H1 (cell line): ENCODE data around the gene NFAT5. TPM values are rescaled to one million over a fixed set of nuclear protein-coding genes. Genes with fewer than 3 reads are reported as not detected.

ENCODE experiments used
- ASH2L ChIP-seq: fragments of 200-600, 300-600 bp; sonication (generic); IDR thresholded peaks from one replicate; pipeline ENCODE4 v1.7.1; 2017; ENCODE audit warnings: low read length
- BACH1 ChIP-seq: IDR thresholded peaks from 2 replicates; pipeline ENCODE4 v1.6.1; 2012; ENCODE audit warnings: low read length, improper control_type of control experiment
- EGR1 ChIP-seq: IDR thresholded peaks from 2 replicates; pipeline ENCODE4 v1.6.1; 2011; ENCODE audit warnings: low read depth, low read length, borderline replicate concordance
- KDM4A ChIP-seq: IDR thresholded peaks from one replicate; pipeline ENCODE4 v1.7.1; 2012; ENCODE audit warnings: low read depth, mild to moderate bottlenecking, moderate library complexity, low read length, inconsistent platforms; ENCODE audit not compliant: severe bottlenecking
- POLR2A ChIP-seq, 2 experiments: IDR thresholded peaks; 1 replicate in 1 of 2; 2 replicates in 1 of 2; pipeline ENCODE4 v1.6.1; 2011; ENCODE audit warnings: low read depth in 2 of 2, low read length in 2 of 2, mild to moderate bottlenecking in 2 of 2; ENCODE audit errors: control extremely low read depth in 1 of 2
- TAF1 ChIP-seq: IDR thresholded peaks from 2 replicates; pipeline ENCODE4 v1.6.1; 2011; ENCODE audit warnings: mild to moderate bottlenecking, low read depth, low read length
- TCF12 ChIP-seq: IDR thresholded peaks from 2 replicates; pipeline ENCODE4 v1.6.1; 2011; ENCODE audit warnings: low read depth, mild to moderate bottlenecking, low read length
- polyA plus RNA-seq, 7 experiments: library from polyadenylated mRNA; depleted of rRNA in 3 of 7; stranded (reverse) in 5 of 7; unstranded in 2 of 7; fragments of >200 nt in 5 of 7; fragments of 200-250 nt in 2 of 7; gene quantifications; 1 replicate in 5 of 7; 2 replicates in 1 of 7; 4 replicates in 1 of 7; pipeline versions ENCODE4 v1.2.1 to v1.2.3, GENCODE V29; 2011 to 2013; ENCODE audit warnings: missing spikeins in 2 of 7, mixed read lengths in 2 of 7
- total RNA-seq: library from RNA; stranded (reverse); fragmentation: NEBNext Ultra II Directional; extraction: Animal tissue kit (Norgen Biotek cat#: 25700); gene quantifications from 2 replicates; pipeline ENCODE4 v1.2.1, GENCODE V29; 2021
- TF ChIP-seq, protein P1 (sequence below): fragments of 300-600 bp; sonication (generic); IDR thresholded peaks from 2 replicates; pipeline ENCODE4 v1.7.1; 2012; ENCODE audit warnings: low read length, moderate library complexity, mild to moderate bottlenecking, inconsistent platforms; ENCODE audit not compliant: insufficient replicate concordance
- TF ChIP-seq, protein P2 (sequence below): IDR thresholded peaks from 2 replicates; pipeline ENCODE4 v1.6.1; 2012; ENCODE audit warnings: inconsistent platforms
- TF ChIP-seq, protein P3 (sequence below), 3 experiments: IDR thresholded peaks; 1 replicate in 2 of 3; 2 replicates in 1 of 3; pipeline versions ENCODE4 v1.5.1 to v1.6.1; 2011; ENCODE audit warnings: low read length in 3 of 3, mild to moderate bottlenecking in 3 of 3, inconsistent platforms in 2 of 3, low read depth in 1 of 3, moderate library complexity in 1 of 3; ENCODE audit not compliant: insufficient read depth in 1 of 3; ENCODE audit errors: control extremely low read depth in 1 of 3

NFAT5 gene
- total and polyA plus RNA-seq, 2 of the 8 experiments (the other 6 are each of a cell fraction or from before 2014, with no cell fraction given), result 8.9 to 29.0 TPM

DNA sequence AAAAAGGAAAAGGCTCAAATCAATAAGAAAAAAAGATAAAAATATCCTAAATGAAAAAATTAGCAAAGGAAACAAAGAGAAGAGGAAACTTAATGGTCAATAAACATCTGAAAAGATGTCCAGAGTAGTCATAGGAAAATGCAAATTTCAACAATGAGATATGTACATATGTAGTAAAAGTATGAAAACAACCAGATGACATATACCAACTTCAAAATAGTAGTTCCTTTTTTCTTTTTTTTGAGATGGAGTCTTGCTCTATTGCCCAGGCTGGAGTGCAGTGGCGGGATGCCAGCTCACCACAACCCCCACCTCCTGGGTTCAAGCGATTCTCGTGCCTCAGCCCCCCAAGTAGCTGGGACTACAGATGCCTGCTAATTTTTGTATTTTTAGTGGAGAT lies 21.7 kb upstream of the NFAT5 start (continued):
- TF ChIP-seq, protein P1, sequence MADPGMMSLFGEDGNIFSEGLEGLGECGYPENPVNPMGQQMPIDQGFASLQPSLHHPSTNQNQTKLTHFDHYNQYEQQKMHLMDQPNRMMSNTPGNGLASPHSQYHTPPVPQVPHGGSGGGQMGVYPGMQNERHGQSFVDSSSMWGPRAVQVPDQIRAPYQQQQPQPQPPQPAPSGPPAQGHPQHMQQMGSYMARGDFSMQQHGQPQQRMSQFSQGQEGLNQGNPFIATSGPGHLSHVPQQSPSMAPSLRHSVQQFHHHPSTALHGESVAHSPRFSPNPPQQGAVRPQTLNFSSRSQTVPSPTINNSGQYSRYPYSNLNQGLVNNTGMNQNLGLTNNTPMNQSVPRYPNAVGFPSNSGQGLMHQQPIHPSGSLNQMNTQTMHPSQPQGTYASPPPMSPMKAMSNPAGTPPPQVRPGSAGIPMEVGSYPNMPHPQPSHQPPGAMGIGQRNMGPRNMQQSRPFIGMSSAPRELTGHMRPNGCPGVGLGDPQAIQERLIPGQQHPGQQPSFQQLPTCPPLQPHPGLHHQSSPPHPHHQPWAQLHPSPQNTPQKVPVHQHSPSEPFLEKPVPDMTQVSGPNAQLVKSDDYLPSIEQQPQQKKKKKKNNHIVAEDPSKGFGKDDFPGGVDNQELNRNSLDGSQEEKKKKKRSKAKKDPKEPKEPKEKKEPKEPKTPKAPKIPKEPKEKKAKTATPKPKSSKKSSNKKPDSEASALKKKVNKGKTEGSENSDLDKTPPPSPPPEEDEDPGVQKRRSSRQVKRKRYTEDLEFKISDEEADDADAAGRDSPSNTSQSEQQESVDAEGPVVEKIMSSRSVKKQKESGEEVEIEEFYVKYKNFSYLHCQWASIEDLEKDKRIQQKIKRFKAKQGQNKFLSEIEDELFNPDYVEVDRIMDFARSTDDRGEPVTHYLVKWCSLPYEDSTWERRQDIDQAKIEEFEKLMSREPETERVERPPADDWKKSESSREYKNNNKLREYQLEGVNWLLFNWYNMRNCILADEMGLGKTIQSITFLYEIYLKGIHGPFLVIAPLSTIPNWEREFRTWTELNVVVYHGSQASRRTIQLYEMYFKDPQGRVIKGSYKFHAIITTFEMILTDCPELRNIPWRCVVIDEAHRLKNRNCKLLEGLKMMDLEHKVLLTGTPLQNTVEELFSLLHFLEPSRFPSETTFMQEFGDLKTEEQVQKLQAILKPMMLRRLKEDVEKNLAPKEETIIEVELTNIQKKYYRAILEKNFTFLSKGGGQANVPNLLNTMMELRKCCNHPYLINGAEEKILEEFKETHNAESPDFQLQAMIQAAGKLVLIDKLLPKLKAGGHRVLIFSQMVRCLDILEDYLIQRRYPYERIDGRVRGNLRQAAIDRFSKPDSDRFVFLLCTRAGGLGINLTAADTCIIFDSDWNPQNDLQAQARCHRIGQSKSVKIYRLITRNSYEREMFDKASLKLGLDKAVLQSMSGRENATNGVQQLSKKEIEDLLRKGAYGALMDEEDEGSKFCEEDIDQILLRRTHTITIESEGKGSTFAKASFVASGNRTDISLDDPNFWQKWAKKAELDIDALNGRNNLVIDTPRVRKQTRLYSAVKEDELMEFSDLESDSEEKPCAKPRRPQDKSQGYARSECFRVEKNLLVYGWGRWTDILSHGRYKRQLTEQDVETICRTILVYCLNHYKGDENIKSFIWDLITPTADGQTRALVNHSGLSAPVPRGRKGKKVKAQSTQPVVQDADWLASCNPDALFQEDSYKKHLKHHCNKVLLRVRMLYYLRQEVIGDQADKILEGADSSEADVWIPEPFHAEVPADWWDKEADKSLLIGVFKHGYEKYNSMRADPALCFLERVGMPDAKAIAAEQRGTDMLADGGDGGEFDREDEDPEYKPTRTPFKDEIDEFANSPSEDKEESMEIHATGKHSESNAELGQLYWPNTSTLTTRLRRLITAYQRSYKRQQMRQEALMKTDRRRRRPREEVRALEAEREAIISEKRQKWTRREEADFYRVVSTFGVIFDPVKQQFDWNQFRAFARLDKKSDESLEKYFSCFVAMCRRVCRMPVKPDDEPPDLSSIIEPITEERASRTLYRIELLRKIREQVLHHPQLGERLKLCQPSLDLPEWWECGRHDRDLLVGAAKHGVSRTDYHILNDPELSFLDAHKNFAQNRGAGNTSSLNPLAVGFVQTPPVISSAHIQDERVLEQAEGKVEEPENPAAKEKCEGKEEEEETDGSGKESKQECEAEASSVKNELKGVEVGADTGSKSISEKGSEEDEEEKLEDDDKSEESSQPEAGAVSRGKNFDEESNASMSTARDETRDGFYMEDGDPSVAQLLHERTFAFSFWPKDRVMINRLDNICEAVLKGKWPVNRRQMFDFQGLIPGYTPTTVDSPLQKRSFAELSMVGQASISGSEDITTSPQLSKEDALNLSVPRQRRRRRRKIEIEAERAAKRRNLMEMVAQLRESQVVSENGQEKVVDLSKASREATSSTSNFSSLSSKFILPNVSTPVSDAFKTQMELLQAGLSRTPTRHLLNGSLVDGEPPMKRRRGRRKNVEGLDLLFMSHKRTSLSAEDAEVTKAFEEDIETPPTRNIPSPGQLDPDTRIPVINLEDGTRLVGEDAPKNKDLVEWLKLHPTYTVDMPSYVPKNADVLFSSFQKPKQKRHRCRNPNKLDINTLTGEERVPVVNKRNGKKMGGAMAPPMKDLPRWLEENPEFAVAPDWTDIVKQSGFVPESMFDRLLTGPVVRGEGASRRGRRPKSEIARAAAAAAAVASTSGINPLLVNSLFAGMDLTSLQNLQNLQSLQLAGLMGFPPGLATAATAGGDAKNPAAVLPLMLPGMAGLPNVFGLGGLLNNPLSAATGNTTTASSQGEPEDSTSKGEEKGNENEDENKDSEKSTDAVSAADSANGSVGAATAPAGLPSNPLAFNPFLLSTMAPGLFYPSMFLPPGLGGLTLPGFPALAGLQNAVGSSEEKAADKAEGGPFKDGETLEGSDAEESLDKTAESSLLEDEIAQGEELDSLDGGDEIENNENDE, result no peak
- TF ChIP-seq POLR2A (IDR thresholded peaks at IDR 0.05; ENCODE audit: control extremely low read depth in 1 of 2, low read depth in 2 of 2, low read length in 2 of 2) (no peak), EGR1 (no peak), KDM4A (no peak), ASH2L (no peak), TAF1 (no peak), TCF12 (no peak), BACH1 (no peak)
- TF ChIP-seq, protein P2, sequence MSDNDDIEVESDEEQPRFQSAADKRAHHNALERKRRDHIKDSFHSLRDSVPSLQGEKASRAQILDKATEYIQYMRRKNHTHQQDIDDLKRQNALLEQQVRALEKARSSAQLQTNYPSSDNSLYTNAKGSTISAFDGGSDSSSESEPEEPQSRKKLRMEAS, result no peak
- TF ChIP-seq, protein P3, sequence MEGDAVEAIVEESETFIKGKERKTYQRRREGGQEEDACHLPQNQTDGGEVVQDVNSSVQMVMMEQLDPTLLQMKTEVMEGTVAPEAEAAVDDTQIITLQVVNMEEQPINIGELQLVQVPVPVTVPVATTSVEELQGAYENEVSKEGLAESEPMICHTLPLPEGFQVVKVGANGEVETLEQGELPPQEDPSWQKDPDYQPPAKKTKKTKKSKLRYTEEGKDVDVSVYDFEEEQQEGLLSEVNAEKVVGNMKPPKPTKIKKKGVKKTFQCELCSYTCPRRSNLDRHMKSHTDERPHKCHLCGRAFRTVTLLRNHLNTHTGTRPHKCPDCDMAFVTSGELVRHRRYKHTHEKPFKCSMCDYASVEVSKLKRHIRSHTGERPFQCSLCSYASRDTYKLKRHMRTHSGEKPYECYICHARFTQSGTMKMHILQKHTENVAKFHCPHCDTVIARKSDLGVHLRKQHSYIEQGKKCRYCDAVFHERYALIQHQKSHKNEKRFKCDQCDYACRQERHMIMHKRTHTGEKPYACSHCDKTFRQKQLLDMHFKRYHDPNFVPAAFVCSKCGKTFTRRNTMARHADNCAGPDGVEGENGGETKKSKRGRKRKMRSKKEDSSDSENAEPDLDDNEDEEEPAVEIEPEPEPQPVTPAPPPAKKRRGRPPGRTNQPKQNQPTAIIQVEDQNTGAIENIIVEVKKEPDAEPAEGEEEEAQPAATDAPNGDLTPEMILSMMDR (IDR thresholded peaks at IDR 0.05; ENCODE audit: control extremely low read depth in 1 of 3, insufficient read depth in 1 of 3, low read depth in 1 of 3, low read length in 3 of 3), result no peak
